Activated CD4-positive, alpha-beta T cell treated with anti-CD3 and anti-CD28 coated beads for 4 hours (primary cell): ENCODE results near the gene CBLC.

Experiments
- DNase-seq, 2 donors: peaks; one replicate each; pipeline ENCODE4 v3.0.0-alpha.2; 2020

CBLC gene

DNA sequence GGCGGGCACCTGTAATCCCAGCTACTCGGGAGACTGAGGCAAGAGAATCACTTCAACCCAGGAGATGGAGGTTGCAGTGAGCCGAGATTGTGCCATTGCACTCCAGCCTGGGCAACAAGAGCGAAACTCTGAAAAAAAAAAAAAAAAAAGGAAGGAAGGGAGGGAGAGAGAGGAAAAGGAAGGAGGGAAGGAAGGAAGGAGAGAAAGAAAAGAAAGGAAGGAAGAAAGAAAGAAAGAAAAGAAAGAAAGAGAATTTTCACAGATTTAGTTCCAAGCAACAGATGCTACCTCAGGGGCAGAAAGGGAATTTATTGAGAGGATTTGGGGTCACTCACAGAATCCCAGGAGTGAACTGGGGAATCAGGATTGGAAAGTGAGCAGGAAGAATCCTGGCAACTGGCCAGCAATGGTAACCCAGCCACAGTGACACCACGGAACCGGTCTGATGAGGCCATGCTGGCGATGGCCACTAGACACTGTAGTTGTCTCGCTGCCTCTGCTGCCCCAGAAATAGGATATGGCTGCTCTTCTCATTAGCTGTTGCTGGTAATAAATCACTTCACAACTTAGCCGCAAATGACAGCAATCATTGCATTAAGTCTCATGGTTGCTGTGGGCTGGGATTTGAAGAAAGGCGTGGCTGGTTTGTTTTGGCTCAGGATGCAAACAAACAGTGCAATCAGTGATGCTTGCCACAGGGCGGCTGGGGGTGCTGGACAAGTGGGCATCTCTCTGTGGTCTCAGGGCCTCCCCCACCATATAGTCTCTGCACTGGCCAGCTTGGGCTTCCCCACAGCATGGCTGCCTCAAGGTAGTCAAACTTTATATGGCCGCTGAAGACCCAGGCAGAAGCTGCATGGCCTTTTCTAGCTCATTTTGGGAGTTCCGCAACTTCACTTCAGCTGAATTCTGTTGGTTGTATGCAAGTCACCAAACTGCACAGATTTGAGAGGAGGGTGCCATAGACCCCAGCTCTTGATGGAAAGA lies 26.0 kb downstream of the CBLC start:
- no peak for DNase-seq

DNA sequence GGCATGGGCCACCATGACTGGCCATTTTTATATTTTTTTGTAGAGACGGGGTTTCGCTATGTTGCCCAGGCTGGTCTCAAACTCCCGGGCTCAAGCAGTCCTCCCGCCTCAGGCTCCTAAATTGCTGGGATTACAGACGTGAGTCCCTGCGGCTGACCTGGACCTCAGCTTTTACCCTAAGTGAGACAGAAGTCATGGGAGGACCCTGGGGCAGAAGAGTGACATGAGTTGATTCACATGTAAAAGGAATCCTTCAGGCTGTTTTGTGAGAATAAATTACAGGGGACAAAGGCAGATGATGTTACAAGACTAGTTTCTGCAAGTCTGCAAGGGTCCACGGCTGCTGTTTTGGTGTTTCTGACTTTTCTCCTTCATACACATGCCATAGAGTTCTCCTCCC lies 28.6 kb downstream of the CBLC start:
- DNase-seq = no peak

DNA sequence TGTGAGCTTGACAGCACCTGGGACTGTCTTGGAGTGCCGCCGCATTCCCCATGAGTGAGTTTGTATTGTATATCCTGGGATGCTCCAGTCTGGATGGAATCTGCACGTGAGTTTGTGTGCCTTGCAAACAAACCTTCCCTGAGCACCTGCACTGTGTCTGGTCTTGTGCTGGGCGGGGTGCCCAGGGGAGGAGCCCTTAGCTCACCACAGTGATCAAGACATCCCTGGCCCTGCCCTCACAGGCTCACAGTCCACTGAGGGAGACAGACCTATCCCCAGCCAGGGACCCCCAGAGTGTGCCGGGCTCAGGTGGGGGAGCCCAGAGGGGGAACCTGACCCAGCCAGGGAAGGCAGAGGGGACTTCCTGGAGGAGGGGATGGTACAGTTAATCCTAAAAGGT lies 29.5 kb downstream of the CBLC start:
- no peak for DNase-seq

DNA sequence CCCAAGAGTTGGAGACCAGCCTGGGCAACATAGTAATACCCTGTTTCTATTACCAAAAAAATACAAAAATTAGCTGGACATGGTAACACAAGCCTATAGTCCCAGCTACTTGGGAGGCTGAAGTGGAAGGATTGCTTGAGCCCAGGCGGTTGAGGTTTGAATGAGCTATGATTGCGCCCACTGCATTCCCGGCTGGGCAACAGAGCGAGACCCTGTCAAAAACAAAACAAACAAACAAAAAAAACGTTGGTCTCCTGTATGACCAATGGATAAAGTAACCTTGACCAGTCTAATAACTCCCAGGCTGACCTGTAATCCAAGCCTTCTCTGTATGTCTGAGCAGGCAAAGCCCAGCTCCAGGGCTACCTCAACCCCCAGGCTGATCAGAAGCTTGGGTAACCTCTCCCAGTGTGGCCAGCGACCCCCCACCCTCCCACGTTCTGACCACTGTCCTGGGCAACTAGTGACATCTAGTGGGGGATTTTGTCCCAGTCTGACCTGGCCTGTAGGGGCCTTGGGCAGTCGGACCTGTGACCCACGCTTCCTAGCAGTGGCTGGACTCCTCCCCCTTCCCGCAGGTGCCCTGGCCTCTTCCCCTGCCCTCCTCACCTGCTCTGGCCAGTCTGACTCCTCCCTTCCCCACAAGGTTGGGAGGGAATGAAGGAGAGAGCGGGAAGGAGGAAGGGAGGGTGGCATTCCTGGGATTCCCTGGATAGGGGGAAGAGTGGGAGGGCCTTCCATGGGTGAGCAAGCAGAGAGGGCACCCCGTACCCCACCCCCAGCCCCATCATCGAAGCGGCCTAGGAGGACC lies 30.2 kb downstream of the CBLC start:
- DNase-seq = no peak

DNA sequence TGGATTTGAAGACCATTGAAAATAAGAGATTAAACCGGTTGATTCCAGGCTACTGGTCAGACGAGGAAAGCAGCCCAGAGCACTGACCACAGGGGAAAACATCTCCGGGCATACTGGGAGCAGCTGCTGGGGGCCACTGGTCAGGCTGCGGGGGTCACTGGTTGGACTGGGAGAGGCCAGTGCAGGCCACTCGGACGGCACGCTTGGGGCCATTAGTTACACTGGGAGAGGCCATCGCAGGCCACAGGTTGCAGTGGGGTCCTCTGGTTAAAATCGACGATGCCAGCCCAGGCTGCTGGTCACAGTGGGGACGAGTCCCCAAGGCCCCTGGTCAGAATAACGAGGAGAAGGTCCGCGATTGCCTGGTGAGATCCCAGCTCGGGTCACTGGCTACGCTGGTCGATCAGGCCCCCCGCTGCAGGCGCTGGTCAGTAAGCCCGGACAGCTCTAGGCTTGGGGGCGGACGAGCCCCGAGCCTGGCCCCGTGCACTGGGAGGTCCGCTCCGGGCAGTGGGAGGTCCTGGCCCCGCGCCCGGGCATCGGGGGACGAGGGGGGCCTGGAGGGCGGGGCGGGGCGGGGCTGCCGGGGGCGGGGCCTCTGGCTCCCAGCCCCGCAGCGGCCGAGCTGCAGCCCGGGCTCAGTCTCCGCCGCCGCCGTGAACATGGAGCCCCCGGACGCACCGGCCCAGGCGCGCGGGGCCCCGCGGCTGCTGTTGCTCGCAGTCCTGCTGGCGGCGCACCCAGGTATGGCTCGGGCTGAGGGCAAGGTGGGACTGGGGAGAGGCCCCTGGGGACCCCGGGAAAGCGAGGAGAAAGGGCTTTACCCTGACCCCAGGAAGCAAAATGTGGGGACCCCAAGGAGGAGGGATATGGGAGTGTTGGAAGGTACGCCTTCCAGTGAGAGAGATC lies 31.0 kb downstream of the CBLC start, which contains the start of gene BCAM:
TSS of gene BCAM (plus strand) at position 641 of the 909 bp plus-strand sequence. CDS start at position 663, 22 bp downstream.
- DNase-seq = no peak

DNA sequence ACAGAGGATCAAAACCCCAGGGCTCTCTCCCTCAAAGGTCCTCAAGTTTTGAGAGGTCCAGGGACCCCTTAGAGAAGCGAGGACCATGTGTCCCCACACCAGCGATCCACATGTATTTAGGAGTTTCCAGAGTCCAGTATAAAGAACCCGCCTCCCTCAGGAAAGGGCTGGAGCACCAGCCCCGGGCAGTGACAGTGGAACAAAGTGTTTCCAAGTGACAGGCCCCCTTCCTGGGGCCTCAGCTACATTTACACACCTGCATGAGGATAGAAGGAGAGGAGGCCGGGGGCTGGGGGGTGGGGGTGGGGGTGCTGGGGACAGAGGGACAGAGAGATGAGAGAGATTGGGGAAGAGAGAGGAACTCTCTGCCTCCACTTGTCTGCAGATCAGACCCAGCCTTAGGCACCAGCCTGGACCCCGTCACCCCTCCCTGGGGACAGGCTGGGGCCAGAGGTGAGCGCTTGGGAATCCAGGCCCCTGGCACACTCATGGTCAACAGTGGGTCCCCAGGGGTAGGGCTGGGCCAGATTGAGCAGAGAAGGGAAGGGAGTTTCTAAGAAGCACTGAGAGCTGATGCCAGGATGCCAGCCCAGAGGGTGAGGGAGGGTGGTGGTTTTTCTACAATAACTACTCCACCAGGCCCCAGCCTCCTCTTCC lies 32.0 kb downstream of the CBLC start:
- no peak for DNase-seq

DNA sequence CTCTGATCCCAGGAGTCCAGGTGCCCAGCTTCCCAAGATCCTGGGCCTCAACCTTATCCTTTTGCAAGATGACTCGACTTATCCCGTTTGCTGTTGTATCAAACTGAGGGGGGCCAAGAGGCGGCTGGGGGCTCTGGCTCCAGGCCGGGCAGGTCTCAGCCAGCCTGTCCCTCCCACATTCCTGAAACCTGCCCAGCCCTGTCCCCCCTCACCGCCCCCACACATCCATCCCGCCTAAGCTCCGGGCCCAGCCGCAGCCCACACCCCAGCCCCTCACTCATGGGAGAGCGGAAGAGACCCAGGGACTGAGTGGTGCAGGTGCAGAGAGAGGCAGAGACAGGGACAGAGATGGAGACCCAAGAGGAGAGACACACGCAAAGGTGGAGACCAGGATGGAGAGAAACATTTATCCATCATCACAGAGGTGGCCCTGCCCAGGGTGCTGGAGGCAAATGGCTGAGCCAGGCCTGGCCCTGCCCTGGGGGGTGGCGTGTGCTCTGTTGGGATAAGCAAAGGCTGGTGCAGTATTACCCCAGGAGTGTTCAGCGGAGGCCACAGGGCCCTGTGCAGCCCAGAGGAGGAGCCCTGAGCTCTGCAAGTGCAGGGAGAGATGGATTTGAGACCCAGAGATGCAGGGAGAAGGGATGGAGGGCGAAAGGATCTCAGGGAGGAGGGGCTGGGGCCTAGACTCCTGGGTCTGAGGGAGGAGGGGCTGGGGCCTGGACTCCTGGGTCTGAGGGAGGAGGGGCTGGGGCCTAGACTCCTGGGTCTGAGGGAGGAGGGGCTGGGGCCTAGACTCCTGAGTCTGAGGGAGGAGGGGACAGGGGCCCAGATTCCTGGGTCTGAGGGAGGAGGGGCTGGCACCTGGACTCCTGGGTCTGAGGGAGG lies 32.8 kb downstream of the CBLC start:
- no peak for DNase-seq

DNA sequence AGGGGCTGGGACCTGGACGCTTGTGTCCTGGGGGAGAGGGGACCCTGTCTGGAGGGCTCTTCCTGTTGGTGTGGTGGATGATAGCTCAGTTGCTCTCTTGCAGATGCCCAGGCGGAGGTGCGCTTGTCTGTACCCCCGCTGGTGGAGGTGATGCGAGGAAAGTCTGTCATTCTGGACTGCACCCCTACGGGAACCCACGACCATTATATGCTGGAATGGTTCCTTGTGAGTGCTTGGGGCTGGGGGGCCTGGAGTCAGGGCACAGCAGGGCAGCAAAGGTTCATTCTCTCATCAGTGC lies 33.4 kb downstream of the CBLC start:
- DNase-seq = no peak

DNA sequence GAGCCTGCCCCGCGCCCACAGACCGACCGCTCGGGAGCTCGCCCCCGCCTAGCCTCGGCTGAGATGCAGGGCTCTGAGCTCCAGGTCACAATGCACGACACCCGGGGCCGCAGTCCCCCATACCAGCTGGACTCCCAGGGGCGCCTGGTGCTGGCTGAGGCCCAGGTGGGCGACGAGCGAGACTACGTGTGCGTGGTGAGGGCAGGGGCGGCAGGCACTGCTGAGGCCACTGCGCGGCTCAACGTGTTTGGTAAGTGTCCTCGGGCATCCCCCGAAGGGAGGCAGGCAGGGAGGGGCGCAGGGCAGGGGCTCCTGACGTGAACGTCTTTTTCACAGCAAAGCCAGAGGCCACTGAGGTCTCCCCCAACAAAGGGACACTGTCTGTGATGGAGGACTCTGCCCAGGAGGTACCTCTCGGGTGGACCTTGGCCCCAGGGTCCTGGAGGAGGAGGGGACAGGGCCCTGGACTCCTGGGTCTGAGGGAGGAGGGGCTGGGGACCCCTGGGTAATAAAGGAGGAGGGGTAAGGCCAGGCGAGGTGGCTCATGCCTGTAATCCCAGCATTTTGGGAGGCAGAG lies 34.5 kb downstream of the CBLC start:
- no peak for DNase-seq

DNA sequence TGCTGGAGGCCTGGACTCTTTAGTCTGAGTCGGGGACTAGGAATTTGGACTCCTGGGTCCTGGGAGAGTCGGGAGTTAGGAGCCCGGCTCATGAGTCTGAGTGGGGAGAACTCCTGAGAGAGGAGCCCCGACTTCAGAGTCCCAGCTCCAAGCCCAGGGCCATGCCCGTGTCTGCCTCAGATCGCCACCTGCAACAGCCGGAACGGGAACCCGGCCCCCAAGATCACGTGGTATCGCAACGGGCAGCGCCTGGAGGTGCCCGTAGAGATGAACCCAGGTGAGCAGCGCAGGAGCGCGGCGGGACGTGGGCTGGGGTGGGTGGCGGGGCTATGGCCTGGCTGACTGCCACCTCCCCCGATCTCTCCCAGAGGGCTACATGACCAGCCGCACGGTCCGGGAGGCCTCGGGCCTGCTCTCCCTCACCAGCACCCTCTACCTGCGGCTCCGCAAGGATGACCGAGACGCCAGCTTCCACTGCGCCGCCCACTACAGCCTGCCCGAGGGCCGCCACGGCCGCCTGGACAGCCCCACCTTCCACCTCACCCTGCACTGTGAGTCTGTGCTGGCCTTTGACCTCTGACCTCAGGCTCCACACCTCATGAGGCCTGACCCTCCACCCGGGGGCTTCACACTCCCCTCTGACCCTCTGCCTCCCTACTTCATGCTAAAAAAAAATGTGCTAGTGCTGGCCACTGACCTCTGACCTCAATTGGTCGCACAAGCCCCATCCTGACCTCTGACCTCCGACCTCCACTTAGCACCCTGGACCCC lies 35.6 kb downstream of the CBLC start:
- no peak for DNase-seq

DNA sequence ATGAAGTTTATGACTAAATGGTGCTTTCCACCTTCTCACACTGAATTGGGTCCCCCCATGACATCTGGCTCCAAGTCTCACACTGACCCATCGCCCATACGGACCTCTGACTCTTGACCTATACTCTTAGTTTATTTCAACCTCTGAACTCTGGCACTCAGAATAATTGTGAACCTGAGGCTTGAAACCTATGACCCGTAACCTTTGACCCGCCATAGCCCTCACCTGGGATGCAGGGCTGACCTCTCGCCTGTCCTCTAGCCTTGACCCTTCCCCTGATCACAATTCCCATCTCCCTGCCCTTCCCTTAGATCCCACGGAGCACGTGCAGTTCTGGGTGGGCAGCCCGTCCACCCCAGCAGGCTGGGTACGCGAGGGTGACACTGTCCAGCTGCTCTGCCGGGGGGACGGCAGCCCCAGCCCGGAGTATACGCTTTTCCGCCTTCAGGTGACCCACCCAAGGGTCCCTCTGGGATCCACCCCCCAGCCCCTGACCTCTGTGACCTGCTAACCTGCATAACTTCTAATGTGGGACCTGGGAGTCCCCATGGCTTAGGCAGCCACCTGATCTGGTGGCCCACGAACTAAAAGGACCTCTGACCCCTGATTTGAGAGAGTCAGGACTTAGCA lies 36.3 kb downstream of the CBLC start:
- DNase-seq = no peak

DNA sequence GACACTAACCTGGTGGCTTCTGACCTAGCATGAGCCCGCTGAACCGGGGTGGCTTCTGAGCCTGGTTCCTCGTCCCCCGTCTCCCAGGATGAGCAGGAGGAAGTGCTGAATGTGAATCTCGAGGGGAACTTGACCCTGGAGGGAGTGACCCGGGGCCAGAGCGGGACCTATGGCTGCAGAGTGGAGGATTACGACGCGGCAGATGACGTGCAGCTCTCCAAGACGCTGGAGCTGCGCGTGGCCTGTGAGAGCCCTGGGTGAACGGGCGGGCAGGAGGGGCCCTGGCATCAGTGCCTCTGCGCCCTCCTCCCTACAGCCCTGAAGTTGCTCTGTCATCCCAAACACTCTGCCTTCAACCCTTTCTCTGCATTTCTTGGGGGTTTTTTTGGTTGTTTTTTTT lies 36.8 kb downstream of the CBLC start:
- no peak for DNase-seq

DNA sequence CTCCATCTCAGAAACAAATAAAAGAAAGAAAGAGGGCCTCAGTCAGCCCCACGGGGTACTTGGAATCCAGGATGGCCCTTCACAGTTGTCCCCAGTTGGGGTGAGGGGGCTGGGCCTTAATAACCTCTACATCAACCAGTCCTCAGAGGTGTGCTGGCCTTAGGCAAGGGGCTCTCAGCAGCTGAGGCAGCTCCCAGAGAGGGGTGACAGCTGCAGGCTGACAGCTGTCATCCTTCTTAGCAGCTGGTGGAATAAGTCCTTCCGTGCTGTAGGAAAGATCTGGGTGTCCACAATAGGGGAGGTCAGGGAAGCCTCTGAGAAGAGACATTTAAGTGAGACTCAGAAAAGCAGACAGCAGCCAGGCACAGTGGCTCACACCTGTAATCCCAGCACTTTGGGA lies 38.6 kb downstream of the CBLC start:
- no peak for DNase-seq

DNA sequence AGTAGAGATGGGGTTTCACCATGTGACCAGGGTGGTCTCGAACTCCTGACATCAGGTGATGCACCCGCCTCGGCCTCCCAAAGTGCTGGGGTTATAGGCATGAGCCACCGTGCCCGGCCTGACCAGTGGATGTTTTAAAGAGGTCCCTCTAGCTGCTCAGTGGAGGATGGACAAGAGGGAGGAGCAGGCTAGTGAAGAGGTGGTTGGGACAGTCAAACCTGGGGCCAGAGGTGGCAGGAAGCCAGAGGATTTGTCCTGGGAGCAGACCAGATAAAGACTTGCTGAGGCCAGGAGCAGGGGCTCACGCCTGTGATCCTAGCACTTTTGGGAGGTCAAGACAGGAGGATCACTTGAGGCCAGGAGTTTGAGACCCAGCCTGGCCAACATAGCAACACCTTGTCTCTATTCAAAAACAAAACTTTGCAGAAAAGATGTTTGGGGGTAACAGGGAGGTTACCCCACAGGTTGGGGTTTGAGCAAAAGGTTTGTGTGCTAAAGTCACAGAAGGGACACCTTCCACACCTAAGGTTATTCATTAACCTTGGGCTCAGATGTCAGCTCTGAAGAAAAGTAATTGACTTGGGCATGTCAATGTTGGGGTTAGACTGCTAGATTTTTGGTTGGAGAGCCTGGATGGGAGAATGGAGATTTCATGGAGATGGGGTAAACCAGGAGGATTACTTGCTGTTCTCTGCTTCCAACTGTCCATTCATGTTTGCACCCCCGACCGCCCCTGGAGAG lies 40.2 kb downstream of the CBLC start:
- no peak for DNase-seq

DNA sequence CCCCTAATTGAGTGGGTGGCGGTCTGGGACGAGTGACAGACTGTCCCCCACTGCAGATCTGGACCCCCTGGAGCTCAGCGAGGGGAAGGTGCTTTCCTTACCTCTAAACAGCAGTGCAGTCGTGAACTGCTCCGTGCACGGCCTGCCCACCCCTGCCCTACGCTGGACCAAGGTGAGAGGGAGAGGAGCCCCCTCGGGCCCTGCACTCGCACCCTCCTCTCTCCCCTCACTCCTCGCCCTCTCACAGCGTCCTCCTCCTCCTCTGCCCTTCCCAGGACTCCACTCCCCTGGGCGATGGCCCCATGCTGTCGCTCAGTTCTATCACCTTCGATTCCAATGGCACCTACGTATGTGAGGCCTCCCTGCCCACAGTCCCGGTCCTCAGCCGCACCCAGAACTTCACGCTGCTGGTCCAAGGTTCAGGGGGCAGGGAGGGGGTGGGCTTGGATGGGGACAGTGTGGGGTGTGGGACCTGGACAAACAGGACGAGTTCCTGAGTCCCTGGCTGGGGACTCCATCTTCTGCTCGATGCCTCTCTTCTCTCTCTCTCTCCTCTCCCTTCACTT lies 40.9 kb downstream of the CBLC start:
- no peak for DNase-seq

DNA sequence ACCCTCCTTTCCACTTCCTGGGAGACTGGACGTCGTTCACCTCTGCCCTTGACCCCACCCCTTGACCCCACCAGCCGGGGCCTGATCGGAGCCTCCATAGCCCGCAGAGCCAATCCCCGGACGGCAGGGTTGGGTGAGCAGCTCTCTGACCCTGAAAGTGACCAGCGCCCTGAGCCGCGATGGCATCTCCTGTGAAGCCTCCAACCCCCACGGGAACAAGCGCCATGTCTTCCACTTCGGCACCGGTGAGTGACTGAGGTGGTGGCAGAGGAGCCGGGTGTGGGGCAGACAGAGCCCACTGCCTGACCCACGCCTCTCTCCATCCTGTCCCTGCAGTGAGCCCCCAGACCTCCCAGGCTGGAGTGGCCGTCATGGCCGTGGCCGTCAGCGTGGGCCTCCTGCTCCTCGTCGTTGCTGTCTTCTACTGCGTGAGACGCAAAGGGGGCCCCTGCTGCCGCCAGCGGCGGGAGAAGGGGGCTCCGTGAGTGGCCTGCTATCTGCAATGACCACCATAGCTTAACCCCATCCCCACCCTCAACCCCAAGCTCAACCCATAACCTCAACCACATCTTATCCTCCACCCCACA lies 41.6 kb downstream of the CBLC start:
- DNase-seq = no peak

DNA sequence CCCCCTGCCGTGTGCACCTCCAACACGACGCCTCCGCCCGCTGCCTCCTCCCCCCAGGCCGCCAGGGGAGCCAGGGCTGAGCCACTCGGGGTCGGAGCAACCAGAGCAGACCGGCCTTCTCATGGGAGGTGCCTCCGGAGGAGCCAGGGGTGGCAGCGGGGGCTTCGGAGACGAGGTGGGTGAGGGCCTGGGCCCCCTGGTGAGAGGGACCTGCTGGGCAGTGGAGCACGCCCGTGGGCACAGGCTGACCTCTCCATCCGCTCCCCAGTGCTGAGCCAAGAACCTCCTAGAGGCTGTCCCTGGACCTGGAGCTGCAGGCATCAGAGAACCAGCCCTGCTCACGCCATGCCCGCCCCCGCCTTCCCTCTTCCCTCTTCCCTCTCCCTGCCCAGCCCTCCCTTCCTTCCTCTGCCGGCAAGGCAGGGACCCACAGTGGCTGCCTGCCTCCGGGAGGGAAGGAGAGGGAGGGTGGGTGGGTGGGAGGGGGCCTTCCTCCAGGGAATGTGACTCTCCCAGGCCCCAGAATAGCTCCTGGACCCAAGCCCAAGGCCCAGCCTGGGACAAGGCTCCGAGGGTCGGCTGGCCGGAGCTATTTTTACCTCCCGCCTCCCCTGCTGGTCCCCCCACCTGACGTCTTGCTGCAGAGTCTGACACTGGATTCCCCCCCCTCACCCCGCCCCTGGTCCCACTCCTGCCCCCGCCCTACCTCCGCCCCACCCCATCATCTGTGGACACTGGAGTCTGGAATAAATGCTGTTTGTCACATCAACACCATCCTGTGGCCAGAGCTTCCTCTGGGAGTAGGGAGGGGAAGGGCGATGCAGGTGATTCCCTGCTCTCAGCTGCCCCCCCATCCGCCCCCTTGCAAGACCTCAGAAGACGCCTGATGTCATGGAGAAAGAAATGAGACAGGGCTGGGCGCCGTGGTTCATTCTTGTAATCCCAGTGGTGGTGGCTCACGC lies 43.2 kb downstream of the CBLC start:
- no peak for DNase-seq
